GM18873 (cell line): ENCODE results near the gene LRRK1.

ENCODE experiments used
- ATAC-seq: cut with Tn5 transposase; IDR thresholded peaks from one replicate; pipeline ENCODE4 v1.9.1; 2021; ENCODE audit warnings: mild to moderate bottlenecking, moderate library complexity, moderate number of reproducible peaks; ENCODE audit not compliant: unreplicated experiment, low FRiP score

The LRRK1 gene

GRCh38 chr15:101000271-101000681 is 81.1 kb downstream of the LRRK1 start:
- ATAC-seq = no peak

GRCh38 chr15:101001056-101001455 is 81.9 kb downstream of the LRRK1 start:
- ATAC-seq = no peak

GRCh38 chr15:101001796-101002195 is 82.6 kb downstream of the LRRK1 start:
- ATAC-seq = no peak

DNA sequence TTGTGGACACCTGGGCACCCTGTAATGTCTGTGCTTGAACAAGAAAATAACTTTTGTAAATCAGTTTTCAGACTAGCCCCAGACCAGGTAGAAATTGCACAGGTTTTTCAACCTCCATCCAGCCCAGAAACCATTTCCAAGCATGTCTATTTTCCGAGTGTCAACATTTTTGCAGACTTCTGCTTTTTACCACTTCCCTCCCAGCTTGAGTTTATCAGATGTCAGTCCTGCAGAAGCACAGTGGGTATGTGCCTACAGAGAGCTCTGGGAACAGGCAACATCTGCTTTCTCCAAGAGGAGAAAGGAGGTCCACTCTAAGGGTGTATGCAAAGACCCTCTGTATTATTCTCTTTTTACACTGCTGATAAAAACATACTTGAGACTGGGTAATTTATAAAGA is 83.9 kb downstream of the LRRK1 start:
- no peak for ATAC-seq

DNA sequence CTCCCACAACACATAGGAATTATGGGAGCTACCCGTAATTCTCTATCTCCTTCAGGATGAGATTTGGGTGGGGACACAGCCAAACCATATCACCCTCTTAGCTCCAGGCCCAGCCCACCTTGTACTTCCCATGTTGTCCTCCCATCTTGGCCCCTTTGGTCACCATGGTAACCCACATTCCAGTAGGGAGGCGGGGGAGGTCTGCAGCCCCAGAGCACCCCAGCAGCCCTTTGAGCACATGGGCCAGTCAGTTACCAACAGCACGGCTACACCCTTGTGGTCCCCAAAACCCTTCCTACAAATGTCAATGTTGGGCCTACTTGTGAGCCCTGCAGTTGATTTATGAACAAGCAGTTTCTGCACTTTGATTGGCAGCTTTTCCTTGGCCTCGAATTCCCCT is 84.5 kb downstream of the LRRK1 start:
- no peak for ATAC-seq

GRCh38 chr15:101004500-101004899 is 85.3 kb downstream of the LRRK1 start:
- ATAC-seq = no peak

GRCh38 chr15:101004986-101005747 is 86.0 kb downstream of the LRRK1 start:
- ATAC-seq = no peak

- ATAC-seq = no peak
These were observed 88.0 kb downstream of the LRRK1 start for GRCh38 chr15:101006931-101007691.

GRCh38 chr15:101008158-101009139 is 89.3 kb downstream of the LRRK1 start:
- ATAC-seq = no peak

- ATAC-seq = no peak
These were observed 90.0 kb downstream of the LRRK1 start for GRCh38 chr15:101009176-101009575.

DNA sequence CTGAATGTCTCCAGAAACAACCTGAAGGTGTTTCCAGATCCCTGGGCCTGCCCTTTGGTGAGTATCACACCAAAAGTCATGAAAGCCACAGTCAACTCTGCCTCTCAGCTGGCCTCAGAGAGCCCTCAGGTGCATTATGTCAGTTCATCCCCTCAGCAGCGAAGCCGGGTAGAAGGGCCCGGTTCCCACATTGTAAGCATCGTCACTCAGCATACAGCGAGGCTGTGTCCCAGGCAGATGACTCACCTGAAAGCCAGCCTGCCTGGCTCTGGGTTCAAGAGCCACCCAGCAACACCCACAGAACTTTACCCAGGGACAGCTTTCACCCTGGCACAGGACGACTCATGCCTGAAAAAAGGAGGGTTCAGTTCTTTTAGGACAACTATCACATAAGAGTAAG is 91.6 kb downstream of the LRRK1 start:
- ATAC-seq = no peak

DNA sequence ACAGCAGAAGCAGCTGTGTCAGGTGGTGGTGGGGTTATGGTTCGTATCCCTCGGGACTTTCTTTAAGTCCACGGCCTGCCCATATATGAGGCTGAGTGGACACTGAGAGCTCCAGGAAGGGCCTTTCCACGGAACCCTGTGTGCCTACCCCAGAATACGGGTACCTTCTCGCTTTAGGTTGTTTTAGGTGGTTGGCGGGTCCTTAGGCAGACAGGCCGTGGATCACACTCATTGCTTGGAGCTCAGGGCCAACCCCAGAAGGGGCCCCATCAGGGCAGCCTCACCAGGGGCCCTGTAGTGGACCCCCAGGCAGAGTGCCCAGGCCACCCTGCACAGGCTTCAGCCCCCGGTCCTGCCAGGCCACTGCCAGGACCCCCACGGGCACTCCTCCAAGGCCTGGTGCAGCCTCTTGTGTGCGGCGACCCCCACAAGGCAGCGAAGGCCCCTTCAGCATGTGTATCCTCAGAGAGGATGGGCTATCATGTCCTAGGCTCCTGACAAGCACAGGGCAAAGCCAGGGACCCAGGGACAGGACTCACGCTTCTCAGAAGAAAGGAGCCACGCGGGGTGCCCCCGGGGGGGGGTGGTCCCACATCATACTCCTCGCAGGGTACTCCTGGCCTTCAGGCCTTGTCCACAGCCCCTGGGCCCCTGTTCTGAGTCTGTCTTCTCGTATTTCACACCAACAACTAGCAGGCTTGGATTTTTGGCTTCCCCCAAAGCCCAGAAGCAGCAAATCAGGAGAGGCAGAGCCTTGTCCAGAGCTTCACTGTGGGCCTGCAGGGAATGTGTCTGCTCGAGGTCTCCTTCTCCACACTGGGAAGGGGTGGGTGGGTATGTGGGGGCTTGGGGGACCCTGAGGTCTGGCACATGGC is 93.4 kb downstream of the LRRK1 start:
- no peak for ATAC-seq

GRCh38 chr15:101013201-101013550 is 94.0 kb downstream of the LRRK1 start:
- no peak for ATAC-seq

DNA sequence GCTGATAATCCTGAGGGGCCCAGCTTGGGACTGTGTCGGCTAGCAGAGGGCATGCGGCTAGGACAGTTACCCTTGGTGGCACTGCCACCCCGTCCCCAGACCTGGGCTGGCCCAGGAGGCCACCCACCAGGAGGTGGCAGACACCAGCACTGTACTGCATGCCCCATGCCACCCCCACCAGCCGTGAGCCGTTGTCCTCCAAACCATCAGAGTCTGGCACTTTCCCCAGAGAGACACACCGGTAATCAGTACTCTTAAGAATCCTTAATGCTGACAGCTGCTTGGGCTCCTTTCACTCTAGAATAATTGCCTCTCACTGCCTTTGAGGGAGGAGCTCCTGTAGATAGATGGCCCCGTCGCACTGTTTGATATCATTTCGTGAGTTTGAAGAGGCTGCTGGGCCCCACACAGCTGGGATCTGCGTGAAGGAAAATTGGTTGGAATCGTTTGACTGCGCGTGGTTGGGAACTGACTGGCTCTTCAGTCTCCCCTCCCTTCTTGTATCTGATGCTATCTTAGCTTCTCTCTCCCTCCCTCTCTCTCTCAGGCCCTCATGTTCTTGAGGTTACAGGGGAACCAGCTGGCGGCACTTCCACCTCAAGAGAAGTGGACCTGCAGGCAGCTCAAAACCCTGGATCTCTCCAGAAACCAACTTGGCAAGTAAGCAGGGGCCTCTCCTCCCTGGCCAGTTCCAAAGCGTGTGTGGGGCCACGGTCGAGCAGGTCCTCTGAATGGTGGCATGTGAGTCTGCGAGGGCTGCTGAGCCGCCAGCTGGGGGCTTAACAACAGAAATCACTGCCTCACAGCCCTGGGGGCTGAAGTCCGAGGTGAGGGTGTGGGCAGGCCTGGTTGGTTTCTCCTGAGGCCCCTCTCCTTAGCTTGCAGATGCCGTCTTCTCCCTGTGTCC is 94.9 kb downstream of the LRRK1 start:
- ATAC-seq = no peak

- no peak for ATAC-seq
These were observed 96.0 kb downstream of the LRRK1 start for GRCh38 chr15:101014921-101015841.

DNA sequence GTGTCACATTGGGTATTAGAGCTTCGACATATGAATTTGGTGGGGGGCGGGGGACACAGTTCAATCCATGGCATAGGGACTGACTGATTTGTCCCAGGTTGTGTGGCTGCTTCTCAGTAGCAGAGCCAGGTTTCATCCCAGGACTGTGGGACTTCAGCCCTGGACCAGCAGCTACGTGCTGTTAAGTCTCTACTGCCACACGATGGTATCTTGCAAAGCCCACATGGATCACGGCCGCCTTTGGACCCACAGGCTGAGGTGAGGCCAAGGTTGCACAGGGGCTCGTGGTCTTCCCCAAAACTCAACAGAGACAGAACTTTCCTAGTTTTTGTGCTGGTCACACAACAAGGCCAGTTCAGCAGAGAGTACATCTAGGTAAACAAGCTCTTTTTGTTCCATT is 97.4 kb downstream of the LRRK1 start:
- ATAC-seq = no peak

GRCh38 chr15:101017093-101017754 is 98.1 kb downstream of the LRRK1 start:
- no peak for ATAC-seq
